HG03103 (cell line): Measurements from ENCODE around the gene DCT.

Experiments
- ATAC-seq: cut with Tn5 transposase; IDR thresholded peaks from one replicate; pipeline ENCODE4 v1.9.1; 2021; ENCODE audit warnings: low read depth; ENCODE audit not compliant: unreplicated experiment

The DCT gene

DNA sequence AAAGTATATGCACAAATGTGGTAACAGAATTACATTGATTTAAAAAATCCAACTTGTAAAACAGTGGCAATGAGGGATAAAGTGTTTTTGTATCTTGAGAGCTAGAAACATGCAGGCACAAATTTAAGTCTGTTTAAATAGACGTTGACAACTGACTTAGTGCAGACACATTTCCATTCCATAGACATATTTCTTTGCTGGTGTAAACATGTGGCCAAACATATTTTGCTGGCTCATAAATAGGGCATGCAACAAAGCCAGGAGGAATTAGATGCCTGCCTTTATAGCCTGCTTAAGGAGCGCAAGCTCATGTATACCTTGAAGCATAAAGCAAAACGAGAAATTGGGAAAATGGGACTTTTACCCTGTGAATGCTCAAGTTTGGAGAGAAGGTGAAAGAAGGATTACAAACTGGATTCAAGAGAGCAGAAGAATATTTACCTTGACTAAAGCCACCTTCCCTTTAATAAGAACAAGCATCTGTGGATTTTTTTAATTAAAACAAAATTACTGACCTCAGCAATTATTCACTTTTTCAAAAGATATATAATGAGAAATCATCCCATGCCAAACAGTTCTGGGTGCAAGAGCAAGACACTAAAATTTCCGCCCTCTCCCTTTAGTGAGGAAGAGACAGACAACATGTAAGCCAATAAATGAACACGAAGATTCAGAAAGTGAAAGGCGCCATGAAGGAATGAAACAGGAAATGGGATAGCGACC, 71.0 kb downstream of the DCT start:
- ATAC-seq = no peak

DNA sequence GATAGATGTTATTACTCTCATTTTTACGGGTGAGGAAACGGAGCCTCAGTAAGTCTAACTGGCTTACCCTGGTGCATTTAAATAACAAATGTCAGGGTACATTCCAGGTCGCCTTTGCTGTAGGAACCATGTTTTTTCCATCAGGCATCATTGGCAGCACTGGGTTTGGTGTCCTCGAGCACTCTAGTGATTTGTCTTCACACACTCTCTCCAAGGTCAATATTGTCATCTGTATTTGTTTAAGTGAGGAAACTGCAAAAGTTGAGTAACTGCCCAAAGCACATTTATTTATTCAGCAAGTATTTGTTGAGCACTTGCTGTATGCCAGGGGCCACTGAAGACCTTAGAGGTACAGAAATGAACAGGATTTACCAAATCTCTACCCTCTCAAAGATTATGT, 78.6 kb downstream of the DCT start:
- ATAC-seq = no peak

DNA sequence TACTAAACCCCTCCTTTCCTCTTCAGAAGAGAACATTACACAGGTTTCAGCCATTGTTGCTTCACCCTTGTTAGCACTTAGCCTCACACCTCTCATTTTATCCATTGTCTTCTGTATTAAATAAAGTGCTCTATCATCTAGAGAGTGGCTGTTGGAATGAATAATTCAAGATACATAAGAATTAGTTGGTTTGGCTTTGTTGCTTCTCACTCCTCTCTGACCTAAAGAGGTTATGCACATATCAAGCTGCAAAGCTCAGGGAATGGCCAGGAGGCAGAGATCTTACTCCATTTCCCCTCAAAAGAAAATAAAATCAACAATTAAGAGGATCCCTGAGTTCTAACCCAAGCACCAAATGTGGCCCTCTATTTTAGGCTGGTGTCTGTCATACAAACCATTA, 79.7 kb downstream of the DCT start:
- no peak for ATAC-seq

DNA sequence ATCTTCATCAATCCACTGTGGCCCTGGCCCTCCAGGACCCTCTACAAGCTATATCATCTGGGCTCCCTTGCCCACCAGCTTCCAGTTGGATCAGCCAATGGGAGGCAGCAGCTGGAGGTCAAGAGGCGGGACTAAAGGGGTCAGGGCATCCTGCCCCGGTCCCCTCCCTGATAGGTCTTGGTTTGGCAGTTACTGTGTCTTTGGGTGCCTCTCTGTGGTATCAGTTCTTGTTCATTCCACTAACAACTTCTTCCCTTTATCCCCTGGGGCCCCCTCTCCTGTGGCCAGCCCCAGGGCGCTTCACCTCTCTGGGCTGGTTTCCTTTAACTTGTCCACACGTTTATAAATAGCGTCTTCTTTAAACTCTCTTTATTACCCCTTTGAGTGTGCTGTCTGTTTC, 83.6 kb downstream of the DCT start:
- ATAC-seq = no peak

DNA sequence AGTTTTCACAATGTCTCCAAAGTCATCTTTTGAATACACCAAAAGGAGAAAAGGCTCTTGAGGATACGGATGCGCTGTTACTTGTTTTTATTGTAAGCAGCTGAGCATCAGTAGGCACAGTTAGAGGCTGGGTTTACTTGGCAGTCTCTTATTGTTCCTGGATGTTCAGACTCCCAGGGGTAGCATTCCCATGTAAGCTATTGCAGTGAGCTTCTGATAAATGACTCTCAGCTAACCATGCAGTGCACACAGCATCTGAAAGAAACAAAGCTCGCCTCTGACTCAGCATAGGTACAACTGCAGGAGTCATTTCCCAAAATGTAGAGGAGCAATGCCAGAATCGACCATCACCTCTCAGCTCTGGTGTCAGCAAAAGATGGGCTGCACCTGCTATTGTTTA, 84.8 kb downstream of the DCT start:
- ATAC-seq = no peak

DNA sequence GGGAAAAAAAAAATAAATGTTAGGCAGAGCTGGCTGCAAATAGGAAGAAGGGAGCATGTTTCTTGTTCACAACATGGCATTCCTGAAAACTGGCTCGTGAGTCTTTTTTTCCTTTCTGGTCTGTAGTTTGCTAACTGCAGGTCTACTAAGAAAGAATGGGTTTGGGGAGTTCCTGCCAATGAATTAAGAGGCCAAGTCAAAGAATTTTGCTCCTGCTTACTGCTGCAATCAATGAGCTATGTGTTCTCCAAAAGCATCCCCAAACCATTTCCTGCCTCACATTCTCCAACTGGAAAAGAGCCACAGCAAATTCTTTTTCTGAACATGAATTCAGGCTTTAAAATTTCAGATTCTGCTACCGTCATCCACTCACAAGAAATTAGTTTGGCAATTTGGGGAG, 88.6 kb downstream of the DCT start:
- ATAC-seq = no peak

DNA sequence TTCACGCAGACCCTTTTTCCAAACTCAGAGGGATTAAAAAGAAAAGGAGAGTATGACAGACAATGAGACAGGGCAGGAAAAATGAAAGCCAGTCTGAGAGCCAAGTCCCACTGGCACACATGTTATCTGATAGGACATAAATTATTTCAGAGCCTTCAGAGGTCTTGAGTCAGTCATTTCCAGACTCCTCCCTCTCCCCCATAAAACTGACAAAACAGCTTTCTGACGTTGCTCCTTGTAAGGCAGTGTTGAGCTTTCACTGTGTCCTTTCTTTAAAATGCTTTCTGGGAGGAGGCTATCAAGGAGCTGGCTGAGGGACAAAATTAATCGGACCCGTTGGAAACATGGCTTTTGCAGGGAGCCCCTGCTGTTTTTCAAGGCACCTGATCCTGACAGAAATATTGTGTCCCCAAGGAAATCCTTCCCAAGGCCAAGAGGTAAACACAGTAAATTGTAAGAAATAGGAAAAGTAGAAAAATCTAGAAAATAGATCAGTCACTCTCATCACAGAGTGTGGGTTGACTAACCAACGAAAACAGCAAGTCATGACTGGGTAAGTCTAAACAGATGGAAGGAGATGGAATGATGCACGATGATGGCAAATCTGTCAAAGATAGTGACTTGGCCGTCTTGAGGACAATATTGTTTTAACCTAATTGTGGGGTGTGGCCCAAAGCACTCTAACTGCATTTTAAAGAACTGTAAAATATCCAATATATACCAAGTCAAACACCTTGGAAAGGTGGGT, 89.7 kb downstream of the DCT start:
- no peak for ATAC-seq

DNA sequence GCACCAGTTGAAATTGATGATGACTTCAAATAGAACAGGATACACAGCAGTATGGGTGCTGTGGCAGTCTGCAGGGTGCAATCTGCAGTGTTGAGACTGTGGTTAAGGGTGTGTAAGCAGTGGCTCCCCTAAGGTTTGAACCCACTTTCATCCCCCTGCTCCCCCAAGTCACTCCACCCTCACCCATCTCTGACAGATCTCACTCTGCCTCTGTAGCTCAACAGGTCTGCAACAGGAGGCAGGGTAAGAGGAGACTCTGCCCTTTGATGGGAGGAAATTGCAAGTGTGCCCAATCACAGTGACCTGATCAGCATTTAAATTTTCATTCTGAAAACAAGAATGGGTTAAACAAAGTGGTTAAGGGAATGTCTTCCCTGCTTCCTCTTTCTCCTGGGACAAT, 92.4 kb downstream of the DCT start:
- no peak for ATAC-seq
